HG03060 (cell line): Measurements from ENCODE around the gene OR4M1.
"Not testable (repeated sequence)": the region's sequence is repeated elsewhere in the genome, so short reads cannot be mapped to it uniquely, and the experiment has no call there.

ENCODE experiments used
- ATAC-seq: cut with Tn5 transposase; IDR thresholded peaks from one replicate; pipeline ENCODE4 v1.9.1; 2021; ENCODE audit warnings: low read depth, moderate number of reproducible peaks; ENCODE audit not compliant: unreplicated experiment

The OR4M1 gene

GRCh38 chr14:19773204-19773603 lies at the start of gene OR4M1:
Gene OR4M1 (plus strand): TSS chr14:19773504. CDS start chr14:19780323, 6,819 bp downstream.
- not testable (repeated sequence) for ATAC-seq

GRCh38 chr14:19729359-19729758 lies 43.9 kb upstream of the OR4M1 start:
- ATAC-seq: no peak

- no peak for ATAC-seq
These were observed 43.5 kb upstream of the OR4M1 start for GRCh38 chr14:19729763-19730162.

- not testable (repeated sequence) for ATAC-seq
These were observed 39.4 kb upstream of the OR4M1 start for GRCh38 chr14:19733893-19734292.

GRCh38 chr14:19743256-19743655 lies 30.0 kb upstream of the OR4M1 start, which contains the start of gene OR4Q3:
Gene OR4Q3 (plus strand): TSS chr14:19743571.
- ATAC-seq: no peak

- ATAC-seq: not testable (repeated sequence)
These were observed 21.0 kb upstream of the OR4M1 start for GRCh38 chr14:19752316-19752715.

- no peak for ATAC-seq
These were observed 19.1 kb upstream of the OR4M1 start for GRCh38 chr14:19754172-19754571.

- ATAC-seq: not testable (repeated sequence)
These were observed 1.8 kb upstream of the OR4M1 start for GRCh38 chr14:19771491-19771890.

GRCh38 chr14:19771895-19772430 lies 1.3 kb upstream of the OR4M1 start:
- ATAC-seq: no peak

- not testable (repeated sequence) for ATAC-seq
These were observed 850 bp upstream of the OR4M1 start for GRCh38 chr14:19772454-19772853.

GRCh38 chr14:19775587-19775986 lies 2.3 kb downstream of the OR4M1 start:
- no peak for ATAC-seq

GRCh38 chr14:19785848-19786247 lies 12.5 kb downstream of the OR4M1 start:
- not testable (repeated sequence) for ATAC-seq

- not testable (repeated sequence) for ATAC-seq
These were observed 14.0 kb downstream of the OR4M1 start for GRCh38 chr14:19787318-19787717.

GRCh38 chr14:19788150-19788549 lies 14.8 kb downstream of the OR4M1 start:
- not testable (repeated sequence) for ATAC-seq

GRCh38 chr14:19796520-19797108 lies 23.3 kb downstream of the OR4M1 start:
- not testable (repeated sequence) for ATAC-seq

GRCh38 chr14:19799880-19800279 lies 26.6 kb downstream of the OR4M1 start:
- no peak for ATAC-seq

GRCh38 chr14:19800282-19801117 lies 27.2 kb downstream of the OR4M1 start:
- no peak for ATAC-seq

GRCh38 chr14:19801118-19801464 lies 27.8 kb downstream of the OR4M1 start:
- no peak for ATAC-seq

GRCh38 chr14:19803470-19803869 lies 30.2 kb downstream of the OR4M1 start, which contains the start of gene OR4N2:
Gene OR4N2 (plus strand): TSS chr14:19803770. CDS start chr14:19827449, 23,679 bp downstream.
- not testable (repeated sequence) for ATAC-seq

- ATAC-seq: not testable (repeated sequence)
These were observed 40.0 kb downstream of the OR4M1 start for GRCh38 chr14:19813171-19813920.

GRCh38 chr14:19819879-19820278 lies 46.6 kb downstream of the OR4M1 start:
- ATAC-seq: not testable (repeated sequence)
